Ovary (tissue), 9 donors: ENCODE results near the gene SWSAP1. TPM values are rescaled to one million over a fixed set of nuclear protein-coding genes. Genes with fewer than 3 reads are reported as not detected.

ENCODE experiments used
- DNase-seq, 5 donors: peaks; one replicate each; pipeline ENCODE4 v3.0.0-alpha.2; 2019 to 2020
- H3K27ac ChIP-seq, 2 donors: fragments of 200-600 bp; one replicate each; pipeline versions ENCODE4 v1.5.1 to v1.8.0; 2019 to 2022
- H3K27me3 ChIP-seq: fragments of 200-600 bp; one replicate; pipeline ENCODE4 v1.8.0; 2022
- H3K36me3 ChIP-seq: fragments of 200-600 bp; sonication (generic); one replicate; pipeline ENCODE4 v1.5.1; 2019
- H3K4me1 ChIP-seq: one replicate; pipeline ENCODE4 v1.8.1; 2013; ENCODE audit warnings: mild to moderate bottlenecking, moderate library complexity; ENCODE audit not compliant: insufficient read depth
- H3K4me3 ChIP-seq: fragments of 200-600 bp; sonication (generic); one replicate; pipeline ENCODE4 v1.5.1; 2017
- H3K9me3 ChIP-seq, 2 donors: fragments of 200-600 bp in 1 of 2; sonication (generic) in 1 of 2; one replicate each; pipeline versions ENCODE4 v1.5.1 to v1.8.1; 2013 to 2019; ENCODE audit warnings: mild to moderate bottlenecking in 1 of 2, moderate library complexity in 1 of 2
- EP300 ChIP-seq: sonication (generic); formaldehyde crosslinking; IDR thresholded peaks from one replicate; pipeline ENCODE4 v1.6.1; 2017; ENCODE audit warnings: antibody characterized with exemption
- POLR2A ChIP-seq: fragments of 450-650 bp; IDR thresholded peaks from one replicate; pipeline ENCODE4 v1.6.1; 2017; ENCODE audit warnings: antibody characterized with exemption, mild to moderate bottlenecking, moderate library complexity
- WGBS, 3 donors: extraction: QIAGEN DNeasy Blood & Tissue Kit in 1 of 3; methylation state at CpG; one replicate each; pipeline versions ENCODE4 v1.1.5 to v1.1.7; 2013 to 2017; 5-methylcytosine and 5-hydroxymethylcytosine counted together
- intact Hi-C, 4 donors: fragments of 100-400 bp; cut with DNase I; formaldehyde crosslinking; loops; one replicate each; pipeline versions ENCODE4 v1.11.0 to v1.15.1; 2022 to 2023
- polyA plus RNA-seq, 2 donors: library from polyadenylated mRNA; stranded (reverse); fragments of 200-250 nt in 1 of 2; fragments of 350-450 nt in 1 of 2; fragmentation: Illumina TruSeq in 1 of 2; extraction: RNeasy Lipid Tissue Mini Kit (QIAGEN cat#74804) in 1 of 2; gene quantifications; one replicate each; pipeline ENCODE4 v1.2.3, GENCODE V29; 2013 to 2014
- total RNA-seq, 7 donors: library from RNA; depleted of rRNA in 2 of 7; stranded (reverse); fragments of >200 nt in 2 of 7; fragmentation: NEBNext Ultra II Directional in 3 of 7; extraction: Animal tissue kit (Norgen Biotek cat#: 25700) in 3 of 7; gene quantifications; one replicate each; pipeline versions ENCODE4 v1.1.0 to v1.2.4, GENCODE V29; 2016 to 2023
- TF ChIP-seq, protein P1 (sequence below), 3 donors: fragments of 450-650 bp in 2 of 3; fragments of 200-600 bp in 1 of 3; IDR thresholded peaks; one replicate each; pipeline versions ENCODE4 v1.5.1 to v1.8.0; 2016 to 2022; ENCODE audit warnings: antibody characterized with exemption in 3 of 3, mild to moderate bottlenecking in 1 of 3
- donor health status: DM: no; HTN: no; CAD: no; lungs with moderate emphysema.
- donor health status: DM: no; HTN: no; CAD: no.
- donor health status: Bipolar disorder and iron deficiency.
- donor health status: DM: yes; HTN: yes; CAD: no.
- donor health status: DM: no; HTN: no; CAD: no.
- donor health status: DM: yes; HTN: yes; CAD: no.

The SWSAP1 gene
- total and polyA plus RNA-seq, 9 donors = 0.60 to 3.3 (median 2.4) TPM

GRCh38 chr19:11414544-11414943, 40.1 kb downstream of the SWSAP1 start:
- 80 to 86% (median 80%) methylated on average over 2 of the region's 2 CpGs for WGBS, 3 donors
- Histone ChIP-seq H3K27me3 (no peaks in the 10 kb centered on the region), H3K4me1 (no peaks in the 10 kb centered on the region), H3K36me3 (no peaks in the 10 kb centered on the region), H3K4me3 (no peak overlapping the region), H3K9me3 (no peaks in the 10 kb centered on the region), H3K27ac (no peak overlapping the region)
- no peak for DNase-seq
- intact Hi-C loops = no loop called here
- TF ChIP-seq EP300 = no peak

DNA sequence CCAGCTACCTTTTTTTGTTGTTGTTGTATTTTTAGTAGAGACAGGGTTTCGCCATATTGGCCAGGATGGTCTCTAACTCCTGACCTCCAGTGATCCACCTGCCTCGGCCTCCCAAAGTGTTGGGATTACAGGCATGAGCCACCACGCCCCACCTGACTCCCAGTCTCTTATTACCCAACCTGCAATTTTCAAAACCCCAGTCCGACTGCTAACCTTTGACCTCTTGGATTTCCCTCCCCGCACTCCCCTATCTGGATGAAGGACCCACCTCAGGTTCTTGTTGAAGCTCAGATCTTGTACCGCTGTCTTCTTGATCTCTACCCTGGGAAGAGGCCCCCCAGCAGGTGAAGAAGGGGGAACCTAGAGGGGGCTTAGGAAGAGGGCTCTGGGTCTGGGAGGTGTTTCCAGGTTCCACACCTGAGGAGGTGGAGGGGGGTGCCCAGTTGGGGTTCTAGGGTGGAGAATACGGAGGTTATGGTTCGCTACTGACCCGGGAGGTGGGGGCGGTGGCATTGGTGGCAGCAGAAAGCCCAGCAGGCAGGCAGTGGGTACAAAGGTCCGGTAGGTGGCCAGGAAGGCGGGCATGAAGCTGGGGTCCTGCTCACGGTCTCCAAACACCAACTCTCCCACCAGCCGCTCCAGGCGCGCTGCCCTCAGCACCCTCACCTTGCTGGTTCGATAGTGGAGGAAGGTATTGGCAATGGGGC, 42.0 kb downstream of the SWSAP1 start:
- no peak for DNase-seq
- TF ChIP-seq EP300 (no peak), POLR2A (no peak)
- TF ChIP-seq, protein P1, sequence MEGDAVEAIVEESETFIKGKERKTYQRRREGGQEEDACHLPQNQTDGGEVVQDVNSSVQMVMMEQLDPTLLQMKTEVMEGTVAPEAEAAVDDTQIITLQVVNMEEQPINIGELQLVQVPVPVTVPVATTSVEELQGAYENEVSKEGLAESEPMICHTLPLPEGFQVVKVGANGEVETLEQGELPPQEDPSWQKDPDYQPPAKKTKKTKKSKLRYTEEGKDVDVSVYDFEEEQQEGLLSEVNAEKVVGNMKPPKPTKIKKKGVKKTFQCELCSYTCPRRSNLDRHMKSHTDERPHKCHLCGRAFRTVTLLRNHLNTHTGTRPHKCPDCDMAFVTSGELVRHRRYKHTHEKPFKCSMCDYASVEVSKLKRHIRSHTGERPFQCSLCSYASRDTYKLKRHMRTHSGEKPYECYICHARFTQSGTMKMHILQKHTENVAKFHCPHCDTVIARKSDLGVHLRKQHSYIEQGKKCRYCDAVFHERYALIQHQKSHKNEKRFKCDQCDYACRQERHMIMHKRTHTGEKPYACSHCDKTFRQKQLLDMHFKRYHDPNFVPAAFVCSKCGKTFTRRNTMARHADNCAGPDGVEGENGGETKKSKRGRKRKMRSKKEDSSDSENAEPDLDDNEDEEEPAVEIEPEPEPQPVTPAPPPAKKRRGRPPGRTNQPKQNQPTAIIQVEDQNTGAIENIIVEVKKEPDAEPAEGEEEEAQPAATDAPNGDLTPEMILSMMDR (IDR thresholded peaks at IDR 0.05) = no peak
- 84 to 89% (median 85%) methylated on average over 17 of the region's 17 CpGs for WGBS, 3 donors
- Histone ChIP-seq H3K27ac (no peak overlapping the region), H3K4me3 (no peak overlapping the region), H3K27me3 (peaks cover under 1% of the 10 kb centered on the region), H3K9me3 (no peaks in the 10 kb centered on the region), H3K4me1 (peaks cover 6% of the 10 kb centered on the region), H3K36me3 (no peaks in the 10 kb centered on the region)
- intact Hi-C loops = no loop called here

DNA sequence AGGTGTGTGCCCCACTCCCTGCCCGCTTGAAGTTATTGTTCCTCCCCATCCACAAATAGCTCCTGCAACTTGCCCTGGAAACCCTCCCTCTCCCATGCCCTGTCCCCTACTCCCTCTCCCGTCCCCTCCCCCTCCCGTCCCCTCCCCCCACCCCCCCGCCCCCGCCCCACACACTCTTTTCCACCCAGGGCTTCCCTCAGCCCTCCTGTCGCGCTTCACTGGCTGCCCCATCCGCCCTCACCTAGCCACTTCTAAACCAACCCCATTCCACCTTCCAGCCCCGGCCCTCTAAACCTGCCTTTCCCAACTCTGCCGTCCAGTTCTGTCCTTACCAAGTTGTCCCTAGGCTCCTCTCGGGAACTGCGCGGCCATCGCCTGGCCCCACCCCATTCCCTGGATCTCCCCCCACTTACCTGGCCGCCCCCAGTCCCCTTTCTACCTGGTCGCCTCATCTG, 43.7 kb downstream of the SWSAP1 start:
- no peak for TF ChIP-seq EP300
- TF ChIP-seq POLR2A = no peak
- TF ChIP-seq, protein P1 (IDR thresholded peaks at IDR 0.05) = no peak
- peak overlapping the region; percentile 13 for H3K4me3 ChIP-seq
- H3K36me3 ChIP-seq = no peaks in the 10 kb centered on the region
- H3K4me1 ChIP-seq = peaks cover 13% of the 10 kb centered on the region
- no peak for DNase-seq
- no peaks in the 10 kb centered on the region for H3K9me3 ChIP-seq
- intact Hi-C loops = no loop called here
- 4 to 19% (median 7%) methylated on average over 15 to 16 of the region's 16 CpGs for WGBS, 3 donors
- H3K27ac ChIP-seq = no peak overlapping the region
- H3K27me3 ChIP-seq = peaks cover 2% of the 10 kb centered on the region

- Histone ChIP-seq H3K9me3 (no peaks in the 10 kb centered on the region), H3K4me1 (peaks cover 14% of the 10 kb centered on the region), H3K27me3 (peaks cover 2% of the 10 kb centered on the region), H3K4me3 (peak within 1 kb of the TSS; percentile 13), H3K27ac (no peak within 1 kb of the TSS), H3K36me3 (no peaks in the 10 kb centered on the region)
- TF ChIP-seq EP300 = no peak
- no peak for TF ChIP-seq POLR2A
- TF ChIP-seq, protein P1 (IDR thresholded peaks at IDR 0.05) = no peak
- WGBS, 3 donors = 2 to 4% (median 4%) methylated on average over 51 to 72 of the region's 72 CpGs
- no peak for DNase-seq
- intact Hi-C loops = no loop called here
Measured at GRCh38 chr19:11418549-11419506, 44.4 kb downstream of the SWSAP1 start, which contains the start of gene RGL3. Gene RGL3 (minus strand): TSS chr19:11419314. CDS start chr19:11419278, 36 bp downstream.
